Measurements from ENCODE around the gene CCDC80. TPM values are rescaled to one million over a fixed set of nuclear protein-coding genes. Genes with fewer than 3 reads are reported as not detected.

CCDC80 gene
- total and polyA plus RNA-seq, 9 of the 15 experiments (the other 6 are each of a cell fraction or from before 2014, with no cell fraction given) = 0.17 to 2.0 (median 1.1) TPM

GRCh38 chr3:112634786-112635541 lies 6.0 kb downstream of the CCDC80 start:
- ATAC-seq (no peak), FAIRE-seq (no peak), DNase-seq (ENCODE audit: extremely low read depth in 1 of 4, low spot score in 3 of 4) (no peak)
- no peaks in the 10 kb centered on the region for H4K20me1 ChIP-seq (replicated peaks; ENCODE audit: control insufficient read depth, insufficient read depth, low read length)
- no peaks in the 10 kb centered on the region for H3K4me1 ChIP-seq (replicated peaks in 1 of 2; ENCODE audit: control insufficient read depth in 2 of 2, insufficient read depth in 2 of 2, low read length in 2 of 2)
- H3K27me3 ChIP-seq (ENCODE audit: control insufficient read depth in 2 of 2, insufficient read depth in 2 of 2, low read length in 2 of 2) = peaks cover 0 to 7% of the 10 kb centered on the region in 2 experiments; a peak in 2 of 5 replicates
- in situ Hi-C loops (cut with MboI) (loop anchor here (25.0 kb wide), 1 partner anchor 627 kb away; no protein-coding TSS in a partner anchor), intact Hi-C loops (cut with micrococcal nuclease) (no loop called here)
- ChIA-PET POLR2A (interaction anchor here (0.7 kb wide), 1 partner anchor 29 kb away, joined by 3 read pairs; no protein-coding TSS in a partner anchor), CTCF (ENCODE audit: low intra/inter-chr PET ratio) (no interaction called here)
- H3K9me1 ChIP-seq (ENCODE audit: control insufficient read depth, insufficient read depth, low read length) = no peaks in the 10 kb centered on the region
- H3K9ac ChIP-seq (ENCODE audit: insufficient read depth in 1 of 2, low read depth in 2 of 2, low read length in 2 of 2) = no peak overlapping the region
- no peaks in the 10 kb centered on the region for H3K79me2 ChIP-seq (ENCODE audit: control insufficient read depth, insufficient read depth, low read length)
- H3K4me3 ChIP-seq = no peak overlapping the region
- H3K9me3 ChIP-seq (replicated peaks; ENCODE audit: control insufficient read depth, insufficient read depth, low read depth, low read length) = no peaks in the 10 kb centered on the region
- H2AFZ ChIP-seq (ENCODE audit: low read depth, low read length) = no peak overlapping the region
- 15% methylated on average over 3 of the region's 4 CpGs for WGBS (ENCODE audit: insufficient coverage, low coverage, missing lambda C conversion rate)
- H3K4me2 ChIP-seq (ENCODE audit: insufficient read depth, low read length) = no peak overlapping the region
- no TSS peak for BruUV-seq (replicated peaks)
- no peak overlapping the region for H3K27ac ChIP-seq (ENCODE audit: extremely low read depth, low read depth, low read length)
- H3K36me3 ChIP-seq (ENCODE audit: control insufficient read depth, insufficient read depth, low read length) = no peaks in the 10 kb centered on the region
- TF ChIP-seq, protein P1, sequence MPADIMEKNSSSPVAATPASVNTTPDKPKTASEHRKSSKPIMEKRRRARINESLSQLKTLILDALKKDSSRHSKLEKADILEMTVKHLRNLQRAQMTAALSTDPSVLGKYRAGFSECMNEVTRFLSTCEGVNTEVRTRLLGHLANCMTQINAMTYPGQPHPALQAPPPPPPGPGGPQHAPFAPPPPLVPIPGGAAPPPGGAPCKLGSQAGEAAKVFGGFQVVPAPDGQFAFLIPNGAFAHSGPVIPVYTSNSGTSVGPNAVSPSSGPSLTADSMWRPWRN (IDR thresholded peaks at IDR 0.05; ENCODE audit: low read depth) = no peak
- TF ChIP-seq TARDBP (IDR thresholded peaks at IDR 0.05) (no peak), STAT5B (CRISPR knock-in tag; IDR thresholded peaks at IDR 0.05) (no peak), SPI1 (IDR thresholded peaks at IDR 0.05; ENCODE audit: borderline replicate concordance, low read depth, low read length) (no peak), ELF4 (CRISPR knock-in tag; IDR thresholded peaks at IDR 0.05) (no peak), SMAD3 (CRISPR knock-in tag; conservative IDR thresholded peaks at IDR 0.05) (no peak), ZNF134 (CRISPR knock-in tag; conservative IDR thresholded peaks at IDR 0.05) (no peak), ZNF695 (CRISPR knock-in tag; IDR thresholded peaks at IDR 0.05) (no peak), YBX1 (IDR thresholded peaks at IDR 0.05) (no peak), RBFOX2 (IDR thresholded peaks at IDR 0.05; ENCODE audit: low read depth, low read length) (no peak)
- TF ChIP-seq, protein P2, sequence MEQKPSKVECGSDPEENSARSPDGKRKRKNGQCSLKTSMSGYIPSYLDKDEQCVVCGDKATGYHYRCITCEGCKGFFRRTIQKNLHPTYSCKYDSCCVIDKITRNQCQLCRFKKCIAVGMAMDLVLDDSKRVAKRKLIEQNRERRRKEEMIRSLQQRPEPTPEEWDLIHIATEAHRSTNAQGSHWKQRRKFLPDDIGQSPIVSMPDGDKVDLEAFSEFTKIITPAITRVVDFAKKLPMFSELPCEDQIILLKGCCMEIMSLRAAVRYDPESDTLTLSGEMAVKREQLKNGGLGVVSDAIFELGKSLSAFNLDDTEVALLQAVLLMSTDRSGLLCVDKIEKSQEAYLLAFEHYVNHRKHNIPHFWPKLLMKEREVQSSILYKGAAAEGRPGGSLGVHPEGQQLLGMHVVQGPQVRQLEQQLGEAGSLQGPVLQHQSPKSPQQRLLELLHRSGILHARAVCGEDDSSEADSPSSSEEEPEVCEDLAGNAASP (IDR thresholded peaks at IDR 0.05) = no peak
- TF ChIP-seq, protein P3, sequence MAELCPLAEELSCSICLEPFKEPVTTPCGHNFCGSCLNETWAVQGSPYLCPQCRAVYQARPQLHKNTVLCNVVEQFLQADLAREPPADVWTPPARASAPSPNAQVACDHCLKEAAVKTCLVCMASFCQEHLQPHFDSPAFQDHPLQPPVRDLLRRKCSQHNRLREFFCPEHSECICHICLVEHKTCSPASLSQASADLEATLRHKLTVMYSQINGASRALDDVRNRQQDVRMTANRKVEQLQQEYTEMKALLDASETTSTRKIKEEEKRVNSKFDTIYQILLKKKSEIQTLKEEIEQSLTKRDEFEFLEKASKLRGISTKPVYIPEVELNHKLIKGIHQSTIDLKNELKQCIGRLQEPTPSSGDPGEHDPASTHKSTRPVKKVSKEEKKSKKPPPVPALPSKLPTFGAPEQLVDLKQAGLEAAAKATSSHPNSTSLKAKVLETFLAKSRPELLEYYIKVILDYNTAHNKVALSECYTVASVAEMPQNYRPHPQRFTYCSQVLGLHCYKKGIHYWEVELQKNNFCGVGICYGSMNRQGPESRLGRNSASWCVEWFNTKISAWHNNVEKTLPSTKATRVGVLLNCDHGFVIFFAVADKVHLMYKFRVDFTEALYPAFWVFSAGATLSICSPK (IDR thresholded peaks at IDR 0.05; ENCODE audit: borderline replicate concordance) = no peak
- TF ChIP-seq, protein P4, sequence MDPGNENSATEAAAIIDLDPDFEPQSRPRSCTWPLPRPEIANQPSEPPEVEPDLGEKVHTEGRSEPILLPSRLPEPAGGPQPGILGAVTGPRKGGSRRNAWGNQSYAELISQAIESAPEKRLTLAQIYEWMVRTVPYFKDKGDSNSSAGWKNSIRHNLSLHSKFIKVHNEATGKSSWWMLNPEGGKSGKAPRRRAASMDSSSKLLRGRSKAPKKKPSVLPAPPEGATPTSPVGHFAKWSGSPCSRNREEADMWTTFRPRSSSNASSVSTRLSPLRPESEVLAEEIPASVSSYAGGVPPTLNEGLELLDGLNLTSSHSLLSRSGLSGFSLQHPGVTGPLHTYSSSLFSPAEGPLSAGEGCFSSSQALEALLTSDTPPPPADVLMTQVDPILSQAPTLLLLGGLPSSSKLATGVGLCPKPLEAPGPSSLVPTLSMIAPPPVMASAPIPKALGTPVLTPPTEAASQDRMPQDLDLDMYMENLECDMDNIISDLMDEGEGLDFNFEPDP (CRISPR knock-in tag; IDR thresholded peaks at IDR 0.05) = no peak

All from K562 (cell line).